GM21447 (cell line): ENCODE measurements around the gene AKNA.

ENCODE experiments used
- ATAC-seq: cut with Tn5 transposase; IDR thresholded peaks from one replicate; pipeline ENCODE4 v1.9.1; 2021; ENCODE audit not compliant: unreplicated experiment

Gene AKNA

GRCh38 chr9:114288193-114289091, 99.3 kb downstream of the AKNA start:
- no peak for ATAC-seq

GRCh38 chr9:114287763-114288192, 100.0 kb downstream of the AKNA start:
- ATAC-seq, result no peak

DNA sequence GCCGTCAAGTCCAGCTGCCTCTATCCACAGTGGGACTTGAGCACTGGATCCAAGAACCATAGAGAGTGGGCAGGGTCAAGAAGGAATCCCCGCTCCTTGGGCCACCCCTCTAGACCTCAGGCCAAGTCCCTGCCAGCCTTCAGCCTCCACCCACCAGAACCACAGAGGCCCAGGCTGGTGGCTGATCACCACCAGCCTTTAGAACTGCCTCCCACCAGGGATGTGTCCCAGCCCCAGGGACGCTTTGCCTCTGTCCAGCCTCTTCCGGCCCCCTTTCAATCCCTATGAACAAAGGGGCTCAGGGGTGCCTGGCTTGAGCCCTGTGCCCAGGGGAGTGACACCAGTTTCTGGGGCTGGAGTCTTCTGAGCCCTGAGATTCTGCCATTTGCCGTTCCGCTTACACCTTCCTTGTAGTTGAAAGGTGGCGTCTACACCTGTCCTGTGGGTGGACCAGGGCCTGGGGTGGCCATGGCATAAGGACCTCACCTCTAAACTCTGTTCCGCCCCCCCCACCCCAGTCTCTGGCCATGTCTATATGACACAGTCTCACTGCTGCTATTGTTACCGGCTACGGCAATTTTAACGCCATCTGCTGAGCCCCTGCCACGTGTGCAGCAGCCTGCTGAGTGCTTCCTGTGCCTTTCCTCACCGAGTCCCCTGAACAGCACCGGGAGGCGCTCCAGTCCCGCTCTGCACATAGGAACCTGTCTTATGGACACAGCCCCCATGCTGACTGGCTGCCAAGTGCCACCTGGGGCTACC, 100.6 kb downstream of the AKNA start:
- ATAC-seq, result no peak

- ATAC-seq, result no peak
These were observed 101.6 kb downstream of the AKNA start for GRCh38 chr9:114286146-114286679.

DNA sequence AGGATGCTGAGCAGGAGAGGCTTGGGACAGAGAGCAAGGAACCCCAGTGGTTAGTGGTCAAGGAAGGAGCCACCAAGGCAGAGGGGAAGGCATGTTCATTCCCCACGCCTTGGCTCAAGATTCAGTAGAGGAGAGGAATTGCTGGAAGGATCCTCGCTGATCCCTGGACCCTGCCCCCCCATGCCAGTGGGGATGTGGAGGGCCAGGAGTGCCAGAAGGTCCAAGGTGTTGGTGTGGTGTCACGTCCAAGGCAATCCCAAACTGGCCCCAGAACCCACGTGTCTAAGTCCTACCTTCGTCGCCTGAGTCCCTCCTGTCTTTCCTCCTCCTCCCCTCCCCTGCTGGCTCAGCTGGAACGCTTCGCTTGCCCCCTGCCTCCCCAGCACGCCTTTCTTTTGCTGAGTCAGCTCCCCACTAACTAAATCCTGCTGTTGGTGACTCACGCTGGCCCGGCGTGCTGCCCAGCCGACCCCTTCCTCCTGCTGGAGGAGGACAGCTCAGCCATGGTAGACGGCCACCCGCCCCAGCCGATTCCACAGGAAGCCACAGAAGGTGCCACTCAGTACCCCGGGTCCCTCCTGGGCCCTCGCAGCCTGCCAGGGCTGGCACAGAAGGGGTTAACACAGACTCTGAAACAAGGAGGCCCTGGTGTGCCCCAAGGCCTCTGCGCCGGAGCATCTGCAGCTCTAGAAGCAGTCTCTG, 102.5 kb downstream of the AKNA start:
- no peak for ATAC-seq

DNA sequence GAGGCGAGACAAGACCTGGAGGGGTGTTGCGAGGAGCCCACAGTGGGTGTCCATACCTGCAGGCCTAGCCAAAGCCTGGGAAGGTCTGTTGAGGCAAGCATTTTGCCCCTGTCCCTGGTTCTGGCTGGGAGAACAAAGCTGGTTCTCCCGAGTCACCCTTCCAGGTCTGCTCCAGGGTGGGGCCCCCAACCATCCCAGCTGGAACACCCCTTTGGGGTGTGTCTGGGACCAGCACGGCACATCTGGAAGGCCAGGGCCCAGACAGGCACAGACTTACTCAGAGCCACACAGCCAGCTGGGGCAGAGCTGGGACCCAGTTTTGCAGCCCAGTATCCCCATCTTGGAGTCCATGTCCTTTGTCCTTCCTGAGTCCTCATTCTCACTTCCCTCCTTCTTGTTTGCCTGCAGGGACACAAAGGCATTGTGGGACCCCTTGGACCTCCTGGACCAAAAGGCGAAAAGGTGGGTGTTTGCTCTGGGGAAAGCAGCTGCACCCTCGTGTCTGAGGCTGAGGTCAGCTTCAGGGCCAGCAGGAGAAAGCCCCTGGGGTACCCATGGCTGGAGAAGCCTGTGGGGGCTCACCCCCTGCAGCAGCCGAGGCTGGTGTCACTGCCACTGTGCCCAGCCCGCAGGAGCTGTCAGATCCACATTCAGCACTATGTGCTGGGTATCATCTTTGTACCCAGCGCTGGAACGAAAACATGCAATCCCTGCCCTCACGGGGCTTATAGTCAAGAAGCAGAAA, 103.3 kb downstream of the AKNA start:
- ATAC-seq, result no peak
